Measurements from ENCODE around the gene ZNF221. TPM values are rescaled to one million over a fixed set of nuclear protein-coding genes. Genes with fewer than 3 reads are reported as not detected.

Gene ZNF221
- total and polyA plus RNA-seq, 2 experiments from 2014 or later, result 1.5 to 9.2 TPM

GRCh38 chr19:43905897-43906296, 45.1 kb upstream of the ZNF221 start (continued):
- TF ChIP-seq EZH2phosphoT487 (IDR thresholded peaks at IDR 0.05; ENCODE audit: unreplicated experiment) (no peak), ZNF114 (CRISPR knock-in tag; IDR thresholded peaks at IDR 0.05) (no peak), POLR2AphosphoS5 (IDR thresholded peaks at IDR 0.05; ENCODE audit: low read depth) (no peak)

GRCh38 chr19:43906774-43907173, 44.3 kb upstream of the ZNF221 start:
- Histone ChIP-seq H3F3A (replicated peaks; ENCODE audit: low read depth) (no peaks in the 10 kb centered on the region), H3K27me3 (ENCODE audit: insufficient read depth) (no peaks in the 10 kb centered on the region), H3K79me2 (replicated peaks; ENCODE audit: insufficient read depth) (no peaks in the 10 kb centered on the region), H3K36me3 (ENCODE audit: insufficient read depth) (peaks cover 21% of the 10 kb centered on the region; the same call in 1 of the 2 replicates), H3K4me1 (ENCODE audit: insufficient read depth) (no peaks in the 10 kb centered on the region), H4K20me1 (replicated peaks; ENCODE audit: insufficient read depth) (no peaks in the 10 kb centered on the region), H3K4me2 (no peak overlapping the region), H3K4me3 (no peak overlapping the region), H3K27ac (ENCODE audit: low read depth) (no peak overlapping the region), H2AFZ (no peak overlapping the region), H3K9me2 (ENCODE audit: insufficient read depth) (peaks cover 13% of the 10 kb centered on the region)
- Mint-ChIP-seq H3K36me3 (ENCODE audit: low read depth) (peaks cover 75% of the 10 kb centered on the region), H3K9me3 (peaks cover 91% of the 10 kb centered on the region), H3K27me3 (ENCODE audit: insufficient read depth, low read depth, poor library complexity) (peaks cover 3% of the 10 kb centered on the region), H3K4me3 (no peak overlapping the region), H3K4me1 (peaks cover 3% of the 10 kb centered on the region; the same call in 1 of the 3 replicates), H3K27ac (no peak overlapping the region)
- ATAC-seq (no peak), DNase-seq (ENCODE audit: low spot score) (no peak)
- no peak for TF ChIP-seq ZNF114 (CRISPR knock-in tag; IDR thresholded peaks at IDR 0.05)
- no peak for TF ChIP-seq STAT1 (IDR thresholded peaks at IDR 0.05; ENCODE audit: unreplicated experiment)
- TF ChIP-seq EZH2phosphoT487 (IDR thresholded peaks at IDR 0.05; ENCODE audit: unreplicated experiment), result no peak
- TF ChIP-seq ETS1 (IDR thresholded peaks at IDR 0.05), result no peak
- TF ChIP-seq REST (IDR thresholded peaks at IDR 0.05; ENCODE audit: unreplicated experiment), result no peak
- no peak for TF ChIP-seq CREB1 (CRISPR knock-in tag; IDR thresholded peaks at IDR 0.05; ENCODE audit: low read depth)
- TF ChIP-seq JUNB (IDR thresholded peaks at IDR 0.05; ENCODE audit: unreplicated experiment), result no peak
- no peak for TF ChIP-seq POLR2AphosphoS5 (IDR thresholded peaks at IDR 0.05; ENCODE audit: low read depth)
- no peak for TF ChIP-seq ZNF331 (CRISPR knock-in tag; IDR thresholded peaks at IDR 0.05; ENCODE audit: low read depth)
- TF ChIP-seq CTCF (conservative IDR thresholded peaks at IDR 0.05; ENCODE audit: low read depth in 2 of 2), result no peak
- TF ChIP-seq NANOG (IDR thresholded peaks at IDR 0.05; ENCODE audit: borderline replicate concordance), result no peak
- TF ChIP-seq ZNF462 (CRISPR knock-in tag; IDR thresholded peaks at IDR 0.05), result no peak
- TF ChIP-seq EZH2 (IDR thresholded peaks at IDR 0.05; ENCODE audit: low read depth, unreplicated experiment), result no peak

Data from GM23338 (cell line).